ENCODE data around the gene VIM. TPM values are rescaled to one million over a fixed set of nuclear protein-coding genes. Genes with fewer than 3 reads are reported as not detected.
"Not testable (repeated sequence)": the region's sequence is repeated elsewhere in the genome, so short reads cannot be mapped to it uniquely, and the experiment has no call there.

Gene VIM
- total RNA-seq, 4 donors from 2014 or later, result 697 to 1,198 (median 1,024) TPM

- H3K4me3 ChIP-seq, result no peak overlapping the region
- DNase-seq (ENCODE audit: low spot score in 2 of 2), result no peak
- H3K4me1 ChIP-seq, result no peaks in the 10 kb centered on the region
- H3K27ac ChIP-seq, result no peak overlapping the region
- H3K9me3 ChIP-seq, result peaks cover 13% of the 10 kb centered on the region
- no peaks in the 10 kb centered on the region for H3K36me3 ChIP-seq
- H3K27me3 ChIP-seq, result no peaks in the 10 kb centered on the region
- whole genome bisulfite sequencing, result 92% methylated on average over 8 of the region's 8 CpGs
- TF ChIP-seq EP300 (IDR thresholded peaks at IDR 0.05) (no peak), POLR2A (IDR thresholded peaks at IDR 0.05) (no peak), CTCF (IDR thresholded peaks at IDR 0.05) (no peak), POLR2AphosphoS5 (IDR thresholded peaks at IDR 0.05) (no peak)
Observed at GRCh38 chr10:17263580-17263979, 35.5 kb downstream of the VIM start.

DNA sequence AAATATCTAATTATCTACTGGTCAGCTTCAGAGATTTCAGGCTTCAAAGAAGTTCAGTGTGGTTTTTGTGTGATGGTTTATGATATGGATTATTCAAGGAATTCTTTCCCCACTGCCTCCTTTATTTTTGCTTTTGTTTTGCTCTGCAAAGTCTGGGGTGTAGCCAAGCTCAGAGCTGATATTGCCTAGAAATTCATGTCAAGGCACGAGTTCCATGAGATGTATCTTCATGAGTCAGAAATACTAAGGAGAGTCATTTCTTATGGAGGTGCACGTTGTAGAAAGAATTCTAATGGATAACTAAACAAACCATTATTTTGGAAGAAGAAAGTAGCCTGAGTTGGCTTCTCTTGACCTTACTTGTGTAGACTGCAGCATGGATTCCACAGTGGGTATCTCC lies 37.4 kb downstream of the VIM start:
- no peak overlapping the region for H3K27ac ChIP-seq
- no peaks in the 10 kb centered on the region for H3K4me1 ChIP-seq
- no peaks in the 10 kb centered on the region for H3K36me3 ChIP-seq
- no peak for DNase-seq (ENCODE audit: low spot score in 2 of 2)
- WGBS, result 45% methylated on average over 2 of the region's 2 CpGs
- no peak for TF ChIP-seq POLR2A (IDR thresholded peaks at IDR 0.05)
- TF ChIP-seq POLR2AphosphoS5 (IDR thresholded peaks at IDR 0.05), result no peak
- TF ChIP-seq CTCF (IDR thresholded peaks at IDR 0.05), result no peak
- no peak for TF ChIP-seq EP300 (IDR thresholded peaks at IDR 0.05)
- peaks cover 13% of the 10 kb centered on the region for H3K9me3 ChIP-seq
- no peaks in the 10 kb centered on the region for H3K27me3 ChIP-seq
- H3K4me3 ChIP-seq, result no peak overlapping the region

DNA sequence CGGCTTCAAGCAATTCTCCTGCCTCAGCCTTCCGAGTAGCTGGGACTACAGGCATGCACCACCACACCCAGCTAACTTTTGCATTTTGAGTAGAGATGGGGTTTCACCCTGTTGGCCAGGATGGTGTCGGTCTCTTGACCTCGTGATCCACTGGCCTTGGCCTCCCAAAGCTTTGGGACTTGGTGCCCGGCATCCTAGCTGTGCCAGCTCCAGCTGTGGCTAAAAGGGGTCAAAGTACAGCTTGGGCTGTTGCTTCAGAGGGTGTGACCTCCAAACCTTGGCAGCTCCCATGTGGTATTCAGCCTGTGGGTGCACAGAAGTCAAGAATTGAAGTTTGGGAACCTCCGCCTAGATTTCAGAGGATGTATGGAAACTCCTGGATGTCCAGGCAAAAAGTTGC lies 38.5 kb downstream of the VIM start:
- not testable (repeated sequence) for H3K27ac ChIP-seq; H3K4me1 ChIP-seq; DNase-seq (ENCODE audit: low spot score in 2 of 2); H3K4me3 ChIP-seq; H3K27me3 ChIP-seq; H3K36me3 ChIP-seq
- 94% methylated on average over 6 of the region's 6 CpGs for WGBS
- H3K9me3 ChIP-seq, result peaks cover 13% of the 10 kb centered on the region

DNA sequence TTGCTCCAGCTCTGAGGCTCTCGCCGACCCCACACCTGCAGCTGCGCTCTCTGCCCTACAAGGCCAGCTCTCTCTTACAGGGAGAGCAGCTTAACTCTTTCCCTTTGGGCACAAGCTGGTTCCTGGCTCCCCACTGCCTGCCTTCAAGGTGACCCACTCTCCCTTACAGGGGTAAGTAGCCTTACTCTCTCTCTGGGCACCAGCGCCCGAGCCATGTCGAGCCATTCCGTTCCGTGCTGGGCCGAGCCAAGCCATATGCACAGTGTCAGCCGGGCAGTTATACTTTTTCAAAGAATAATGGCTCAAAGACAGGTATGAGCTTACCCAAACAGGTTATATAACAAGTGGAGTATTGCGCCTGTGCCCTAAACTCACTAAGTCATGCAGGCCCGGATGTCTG lies 44.6 kb downstream of the VIM start:
- Histone ChIP-seq H3K27ac (no peak overlapping the region), H3K4me1 (no peaks in the 10 kb centered on the region), H3K9me3 (no peaks in the 10 kb centered on the region), H3K27me3 (peaks cover 2% of the 10 kb centered on the region), H3K4me3 (no peak overlapping the region), H3K36me3 (no peaks in the 10 kb centered on the region)
- DNase-seq (ENCODE audit: low spot score in 2 of 2), result no peak
- no peak for TF ChIP-seq CTCF (IDR thresholded peaks at IDR 0.05)
- no peak for TF ChIP-seq EP300 (IDR thresholded peaks at IDR 0.05)
- no peak for TF ChIP-seq POLR2AphosphoS5 (IDR thresholded peaks at IDR 0.05)
- TF ChIP-seq POLR2A (IDR thresholded peaks at IDR 0.05), result no peak
- 93% methylated on average over 12 of the region's 12 CpGs for WGBS

- Histone ChIP-seq H3K36me3 (no peaks in the 10 kb centered on the region), H3K4me1 (no peaks in the 10 kb centered on the region), H3K27ac (no peak overlapping the region), H3K27me3 (peaks cover 2% of the 10 kb centered on the region), H3K4me3 (no peak overlapping the region), H3K9me3 (no peaks in the 10 kb centered on the region)
- 59% methylated on average over 2 of the region's 2 CpGs for WGBS
- no peak for DNase-seq (ENCODE audit: low spot score in 2 of 2)
- TF ChIP-seq CTCF (IDR thresholded peaks at IDR 0.05), result no peak
- no peak for TF ChIP-seq POLR2AphosphoS5 (IDR thresholded peaks at IDR 0.05)
- no peak for TF ChIP-seq POLR2A (IDR thresholded peaks at IDR 0.05)
- TF ChIP-seq EP300 (IDR thresholded peaks at IDR 0.05), result no peak
Observed at GRCh38 chr10:17273403-17273802, 45.4 kb downstream of the VIM start.

DNA sequence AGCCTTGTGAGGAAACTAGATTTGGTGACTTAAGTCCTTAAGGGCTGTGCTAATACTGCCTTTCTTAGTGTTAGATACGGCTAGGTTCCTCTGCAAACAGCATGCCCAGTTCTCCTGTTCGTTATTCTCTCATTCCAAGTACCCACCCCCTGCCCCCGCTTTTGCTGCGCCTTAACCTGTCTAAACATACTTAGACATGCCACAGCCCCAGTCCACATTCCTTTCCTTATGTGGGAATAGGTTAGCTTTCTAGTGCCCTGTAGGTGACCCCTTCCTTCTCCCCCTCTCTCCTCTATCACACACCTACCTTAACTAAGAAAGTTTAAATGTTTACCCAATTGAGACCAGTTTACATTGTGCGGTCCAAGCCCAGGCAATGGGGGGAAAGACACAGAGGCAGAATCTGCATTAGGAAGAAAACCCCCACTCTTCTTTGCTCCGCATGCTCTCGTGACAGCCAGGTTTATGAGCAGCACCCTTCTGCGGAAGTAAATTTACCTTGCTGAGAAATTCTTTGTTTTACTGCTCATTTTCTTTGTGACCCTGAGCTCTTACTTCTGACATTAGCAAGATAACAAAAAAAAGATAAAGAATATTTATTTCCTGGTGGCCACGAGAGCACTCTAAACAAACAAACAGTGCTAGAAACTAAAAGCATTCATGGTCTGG lies 48.8 kb downstream of the VIM start:
- Histone ChIP-seq H3K27me3 (peaks cover 2% of the 10 kb centered on the region), H3K4me1 (no peaks in the 10 kb centered on the region), H3K27ac (no peak overlapping the region), H3K36me3 (no peaks in the 10 kb centered on the region), H3K4me3 (no peak overlapping the region), H3K9me3 (peaks cover 3% of the 10 kb centered on the region)
- WGBS, result 89% methylated on average over 9 of the region's 9 CpGs
- no peak for DNase-seq (ENCODE audit: low spot score in 2 of 2)
- TF ChIP-seq CTCF (IDR thresholded peaks at IDR 0.05) (no peak), EP300 (IDR thresholded peaks at IDR 0.05) (no peak), POLR2A (IDR thresholded peaks at IDR 0.05) (no peak), POLR2AphosphoS5 (IDR thresholded peaks at IDR 0.05) (no peak)

Data from suprapubic skin (tissue), 4 donors.